Embryonic facial prominence (tissue), 1 donor: Measurements from ENCODE around the gene COPZ1.
"Not testable (repeated sequence)": the region's sequence is repeated elsewhere in the genome, so short reads cannot be mapped to it uniquely, and the experiment has no call there.

ENCODE experiments used
- DNase-seq: peaks from one replicate; pipeline ENCODE4 v3.0.0-alpha.2; 2016; ENCODE audit errors: extremely low spot score

The COPZ1 gene

GRCh38 chr12:54324617-54325441 is at the start of gene COPZ1:
Gene COPZ1 (plus strand): TSS chr12:54325131. CDS start chr12:54325164, 33 bp downstream.
- peak; percentile 99 for DNase-seq

- no peak for DNase-seq
These were observed 48.6 kb upstream of the COPZ1 start for GRCh38 chr12:54276368-54276767.

- no peak for DNase-seq
These were observed 47.1 kb upstream of the COPZ1 start for GRCh38 chr12:54277823-54278276.

GRCh38 chr12:54279227-54279631 is 45.7 kb upstream of the COPZ1 start:
- no peak for DNase-seq

- peak; percentile 99 for DNase-seq
These were observed 45.1 kb upstream of the COPZ1 start, which contains the start of gene CBX5 for GRCh38 chr12:54279632-54280467. Gene CBX5 (minus strand): TSS chr12:54280122. CDS start chr12:54257650, 22,472 bp downstream.

- DNase-seq: peak; percentile 100
These were observed 44.3 kb upstream of the COPZ1 start, which contains the start of gene HNRNPA1 for GRCh38 chr12:54280468-54281260. Gene HNRNPA1 (plus strand): TSS chr12:54280726. CDS start chr12:54280808, 82 bp downstream.

GRCh38 chr12:54281261-54281638 is 43.7 kb upstream of the COPZ1 start:
- not testable (repeated sequence) for DNase-seq

GRCh38 chr12:54281694-54282093 is 43.2 kb upstream of the COPZ1 start:
- DNase-seq: not testable (repeated sequence)

- DNase-seq: no peak
These were observed 41.9 kb upstream of the COPZ1 start for GRCh38 chr12:54282949-54283593.

GRCh38 chr12:54284070-54284780 is 40.7 kb upstream of the COPZ1 start:
- not testable (repeated sequence) for DNase-seq

- no peak for DNase-seq
These were observed 39.5 kb upstream of the COPZ1 start for GRCh38 chr12:54285150-54286041.

GRCh38 chr12:54286042-54287030 is 38.6 kb upstream of the COPZ1 start:
- no peak for DNase-seq

GRCh38 chr12:54287261-54288157 is 37.4 kb upstream of the COPZ1 start:
- no peak for DNase-seq

- no peak for DNase-seq
These were observed 32.6 kb upstream of the COPZ1 start for GRCh38 chr12:54292083-54292930.

- no peak for DNase-seq
These were observed 32.0 kb upstream of the COPZ1 start for GRCh38 chr12:54292931-54293241.
